OCI-LY7 (cell line): Measurements from ENCODE around the gene UBA1. TPM values are rescaled to one million over a fixed set of nuclear protein-coding genes. Genes with fewer than 3 reads are reported as not detected.

Source experiments
- BruUV-seq: library from RNA; stranded (reverse); fragments of 400-500 nt; replicated peaks from 2 replicates; lab custom pipeline; 2021; lab: Mats Ljungman, UMichigan
- CTCF ChIA-PET: fragments of 300-600 bp; sonication (Branson Sonifier 250); formaldehyde crosslinking; loops from one replicate; lab custom pipeline; 2022; ENCODE audit warnings: antibody characterized with exemption; ENCODE audit not compliant: unreplicated experiment; lab: Charles Lee
- POLR2A ChIA-PET: fragments of 300-600 bp; sonication (Branson Sonifier 250); formaldehyde crosslinking; loops from one replicate; lab custom pipeline; 2022; ENCODE audit warnings: antibody characterized with exemption; lab: Charles Lee
- DNase-seq: peaks from one replicate; pipeline ENCODE4 v3.0.0-alpha.2; 2015; ENCODE audit warnings: low spot score
- H2AFZ ChIP-seq: fragments of 200-600 bp; sonication (generic), shearing (Covaris generic); 2 replicates; pipeline ENCODE4 v1.6.1; 2014; ENCODE audit warnings: mild to moderate bottlenecking, antibody characterized with exemption, low read length, moderate library complexity
- H3K27ac ChIP-seq: fragments of 200-600 bp; sonication (generic); 2 replicates; pipeline ENCODE4 v1.5.1; 2014; ENCODE audit warnings: mixed run types, low read depth, mild to moderate bottlenecking, moderate library complexity, low read length, inconsistent platforms; ENCODE audit not compliant: poor library complexity, severe bottlenecking
- H3K36me3 ChIP-seq: fragments of 200-600 bp; sonication (generic); 2 replicates; pipeline ENCODE4 v1.6.1; 2014; ENCODE audit warnings: mild to moderate bottlenecking, antibody characterized with exemption, low read length, moderate library complexity, mixed read lengths; ENCODE audit not compliant: insufficient read depth
- H3K4me1 ChIP-seq: fragments of 200-600 bp; sonication (generic); 2 replicates; pipeline ENCODE4 v1.5.1; 2014; ENCODE audit warnings: mild to moderate bottlenecking, low read length; ENCODE audit not compliant: insufficient read depth, poor library complexity, severe bottlenecking
- H3K4me2 ChIP-seq: fragments of 200-600 bp; sonication (generic); 2 replicates; pipeline ENCODE4 v1.6.1; 2014; ENCODE audit warnings: mild to moderate bottlenecking, low read length
- H3K4me3 ChIP-seq: fragments of 200-600 bp; sonication (generic); 2 replicates; pipeline ENCODE4 v1.5.1; 2014; ENCODE audit warnings: mild to moderate bottlenecking, low read depth, low read length; ENCODE audit not compliant: poor library complexity, severe bottlenecking
- H3K79me2 ChIP-seq: fragments of 200-600 bp; sonication (generic); 2 replicates; pipeline ENCODE4 v1.6.1; 2016; ENCODE audit warnings: low read depth, mild to moderate bottlenecking, low read length, moderate library complexity, mixed read lengths; ENCODE audit not compliant: insufficient read depth
- H3K9me2 ChIP-seq: fragments of 200-600 bp; sonication (generic); 2 replicates; pipeline ENCODE4 v1.6.1; 2016; ENCODE audit warnings: mild to moderate bottlenecking, low read length, mixed read lengths; ENCODE audit not compliant: insufficient read depth
- H3K9me3 ChIP-seq: fragments of 200-600 bp; sonication (generic); 2 replicates; pipeline ENCODE4 v1.6.1; 2014; ENCODE audit warnings: mild to moderate bottlenecking, mixed run types, low read length, mixed read lengths
- H4K20me1 ChIP-seq: fragments of 200-600 bp; sonication (generic); 2 replicates; pipeline ENCODE4 v1.6.1; 2014; ENCODE audit warnings: mild to moderate bottlenecking, antibody characterized with exemption, low read length, moderate library complexity, mixed read lengths; ENCODE audit not compliant: insufficient read depth
- EZH2phosphoT487 ChIP-seq: fragments of 200-600 bp; sonication (generic); IDR thresholded peaks from 2 replicates; pipeline ENCODE4 v1.6.1; 2018; ENCODE audit warnings: low read depth, borderline replicate concordance, mild to moderate bottlenecking, mixed run types, antibody characterized with exemption, low read length, moderate library complexity, mixed read lengths
- intact Hi-C: fragments of 100-400 bp; cut with micrococcal nuclease; formaldehyde crosslinking; loops from one replicate; pipeline ENCODE4 v1.10.0; 2022; ENCODE audit not compliant: unreplicated experiment
- total RNA-seq, 2 experiments: library from RNA; depleted of rRNA in 1 of 2; stranded (reverse); fragments of >200 nt in 1 of 2; shearing (Covaris generic) in 1 of 2; gene quantifications; 2 replicates each; pipeline ENCODE4 v1.2.3, GENCODE V29; 2014 to 2022
- TF ChIP-seq, protein P1 (sequence below): fragments of 200-600 bp; sonication (generic); conservative IDR thresholded peaks from 2 replicates; pipeline ENCODE4 v1.5.1; 2014; ENCODE audit warnings: mild to moderate bottlenecking, antibody characterized with exemption, low read length, moderate library complexity, mixed read lengths

The UBA1 gene
- total RNA-seq, 2 experiments from 2014 or later, result 169 to 294 TPM

DNA sequence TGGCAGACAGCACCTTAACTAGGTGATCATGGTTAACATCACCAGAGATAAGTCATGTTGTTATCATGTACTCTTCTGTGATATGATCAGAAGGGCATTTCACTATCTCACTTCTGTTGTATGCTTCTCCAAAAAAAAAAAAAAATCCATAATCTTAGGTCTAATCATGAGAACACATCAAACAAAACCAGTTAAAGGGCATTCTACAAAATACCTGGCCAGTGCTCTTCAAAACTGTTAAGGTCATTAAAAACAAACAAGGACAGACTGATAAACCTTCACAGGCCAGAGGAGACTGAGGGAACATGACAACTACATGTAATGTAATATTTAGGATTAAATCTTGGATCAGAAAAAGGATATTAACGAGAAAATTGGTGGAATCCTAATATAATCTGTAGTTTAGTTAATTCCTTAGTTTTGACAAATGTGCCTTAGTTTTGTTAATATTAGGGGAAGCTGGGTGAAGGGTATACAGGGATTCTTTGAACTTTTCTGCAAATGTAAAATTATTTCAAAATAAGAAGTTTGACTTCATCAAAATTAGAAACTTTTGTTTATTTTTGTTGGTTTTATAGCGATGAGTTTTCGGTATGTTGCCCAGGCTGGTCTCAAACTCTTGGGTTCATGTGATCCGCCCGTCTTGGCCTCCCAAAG, 30.6 kb upstream of the UBA1 start:
- TF ChIP-seq, protein P1, sequence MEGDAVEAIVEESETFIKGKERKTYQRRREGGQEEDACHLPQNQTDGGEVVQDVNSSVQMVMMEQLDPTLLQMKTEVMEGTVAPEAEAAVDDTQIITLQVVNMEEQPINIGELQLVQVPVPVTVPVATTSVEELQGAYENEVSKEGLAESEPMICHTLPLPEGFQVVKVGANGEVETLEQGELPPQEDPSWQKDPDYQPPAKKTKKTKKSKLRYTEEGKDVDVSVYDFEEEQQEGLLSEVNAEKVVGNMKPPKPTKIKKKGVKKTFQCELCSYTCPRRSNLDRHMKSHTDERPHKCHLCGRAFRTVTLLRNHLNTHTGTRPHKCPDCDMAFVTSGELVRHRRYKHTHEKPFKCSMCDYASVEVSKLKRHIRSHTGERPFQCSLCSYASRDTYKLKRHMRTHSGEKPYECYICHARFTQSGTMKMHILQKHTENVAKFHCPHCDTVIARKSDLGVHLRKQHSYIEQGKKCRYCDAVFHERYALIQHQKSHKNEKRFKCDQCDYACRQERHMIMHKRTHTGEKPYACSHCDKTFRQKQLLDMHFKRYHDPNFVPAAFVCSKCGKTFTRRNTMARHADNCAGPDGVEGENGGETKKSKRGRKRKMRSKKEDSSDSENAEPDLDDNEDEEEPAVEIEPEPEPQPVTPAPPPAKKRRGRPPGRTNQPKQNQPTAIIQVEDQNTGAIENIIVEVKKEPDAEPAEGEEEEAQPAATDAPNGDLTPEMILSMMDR, result no peak
- no peak for TF ChIP-seq EZH2phosphoT487
- DNase-seq, result no peak
- H2AFZ ChIP-seq, result no peak overlapping the region
- H3K9me3 ChIP-seq, result no peaks in the 10 kb centered on the region
- no peak overlapping the region for H3K4me3 ChIP-seq
- no TSS peak for BruUV-seq
- CTCF ChIA-PET, result no interaction called here
- no peaks in the 10 kb centered on the region for H3K9me2 ChIP-seq
- H3K36me3 ChIP-seq, result peaks cover 51% of the 10 kb centered on the region
- POLR2A ChIA-PET, result interaction anchor here (1.2 kb wide), 1 partner anchor 12 kb away, joined by 3 read pairs; no protein-coding TSS in a partner anchor
- intact Hi-C loops, result no loop called here
- H3K4me1 ChIP-seq, result no peaks in the 10 kb centered on the region
- peaks cover 39% of the 10 kb centered on the region for H3K79me2 ChIP-seq
- no peaks in the 10 kb centered on the region for H4K20me1 ChIP-seq
- H3K27ac ChIP-seq, result no peak overlapping the region
- H3K4me2 ChIP-seq, result no peak overlapping the region

DNA sequence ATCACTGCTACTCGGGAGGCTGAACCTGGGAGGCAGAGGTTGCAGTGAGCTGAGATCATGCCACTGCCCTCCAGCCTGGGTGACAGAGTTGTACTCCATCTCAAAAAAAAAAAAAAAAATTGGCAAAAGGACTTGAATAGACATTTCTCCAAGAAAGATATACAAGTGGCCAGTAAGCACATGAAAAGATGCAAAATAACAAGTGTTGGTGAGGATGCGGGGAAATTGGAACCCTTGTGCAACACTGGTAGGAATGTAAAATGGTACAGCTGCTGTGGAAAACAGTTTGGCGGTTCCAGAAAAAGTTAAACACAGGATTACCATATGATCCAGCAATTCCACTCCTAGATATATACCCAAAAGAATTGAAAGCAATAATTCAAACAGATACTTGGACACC, 29.2 kb upstream of the UBA1 start:
- Histone ChIP-seq H3K4me2 (no peak overlapping the region), H3K27ac (no peak overlapping the region), H3K79me2 (peaks cover 33% of the 10 kb centered on the region; the same call in 1 of the 2 replicates), H3K9me2 (no peaks in the 10 kb centered on the region), H2AFZ (no peak overlapping the region), H3K9me3 (no peaks in the 10 kb centered on the region), H4K20me1 (no peaks in the 10 kb centered on the region), H3K4me3 (no peak overlapping the region), H3K4me1 (no peaks in the 10 kb centered on the region), H3K36me3 (peaks cover 42% of the 10 kb centered on the region)
- no peak for DNase-seq
- CTCF ChIA-PET, result no interaction called here
- POLR2A ChIA-PET, result no interaction called here
- intact Hi-C loops, result no loop called here
- BruUV-seq, result no TSS peak
- no peak for TF ChIP-seq EZH2phosphoT487
- TF ChIP-seq, protein P1, result no peak

DNA sequence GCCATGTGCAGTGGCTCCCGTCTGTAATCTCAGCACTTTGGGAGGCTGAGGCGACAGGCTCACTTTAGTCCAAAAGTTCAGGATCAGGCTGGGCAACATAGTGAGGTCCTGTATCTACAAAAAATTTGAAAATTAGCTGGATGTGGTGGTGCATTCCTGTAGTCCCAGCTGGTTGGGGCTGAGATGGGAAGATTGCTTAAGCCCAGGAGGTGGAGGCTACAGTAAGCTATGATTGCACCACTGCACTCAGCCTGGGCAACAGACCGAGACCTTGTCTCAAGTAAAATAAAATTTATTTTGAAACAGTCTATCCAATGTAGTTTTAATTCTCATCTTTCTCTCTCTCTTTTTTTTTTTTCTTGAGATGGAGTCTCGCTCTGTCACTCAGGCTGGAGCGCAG, 27.5 kb upstream of the UBA1 start:
- CTCF ChIA-PET, result no interaction called here

More for the DNA sequence above, 27.5 kb upstream of the UBA1 start:
- intact Hi-C loops, result no loop called here
- H2AFZ ChIP-seq, result no peak overlapping the region
- H3K27ac ChIP-seq, result no peak overlapping the region
- no TSS peak for BruUV-seq
- peaks cover 38% of the 10 kb centered on the region for H3K36me3 ChIP-seq
- H3K4me2 ChIP-seq, result no peak overlapping the region
- DNase-seq, result no peak
- no peaks in the 10 kb centered on the region for H3K9me2 ChIP-seq
- TF ChIP-seq, protein P1, result no peak
- TF ChIP-seq EZH2phosphoT487, result no peak
- no peaks in the 10 kb centered on the region for H4K20me1 ChIP-seq
- POLR2A ChIA-PET, result no interaction called here
- H3K4me1 ChIP-seq, result no peaks in the 10 kb centered on the region
- peaks cover 24% of the 10 kb centered on the region; the same call in 1 of the 2 replicates for H3K79me2 ChIP-seq
- H3K9me3 ChIP-seq, result no peaks in the 10 kb centered on the region
- no peak overlapping the region for H3K4me3 ChIP-seq
